ENCODE measurements around the gene SHOC1.

GRCh38 chr9:111759762-111760639 lies 34.7 kb downstream of the SHOC1 start:
- no peak for TF ChIP-seq EZH2phosphoT487 (IDR thresholded peaks at IDR 0.05; ENCODE audit: low read depth)
- TF ChIP-seq, protein P1, sequence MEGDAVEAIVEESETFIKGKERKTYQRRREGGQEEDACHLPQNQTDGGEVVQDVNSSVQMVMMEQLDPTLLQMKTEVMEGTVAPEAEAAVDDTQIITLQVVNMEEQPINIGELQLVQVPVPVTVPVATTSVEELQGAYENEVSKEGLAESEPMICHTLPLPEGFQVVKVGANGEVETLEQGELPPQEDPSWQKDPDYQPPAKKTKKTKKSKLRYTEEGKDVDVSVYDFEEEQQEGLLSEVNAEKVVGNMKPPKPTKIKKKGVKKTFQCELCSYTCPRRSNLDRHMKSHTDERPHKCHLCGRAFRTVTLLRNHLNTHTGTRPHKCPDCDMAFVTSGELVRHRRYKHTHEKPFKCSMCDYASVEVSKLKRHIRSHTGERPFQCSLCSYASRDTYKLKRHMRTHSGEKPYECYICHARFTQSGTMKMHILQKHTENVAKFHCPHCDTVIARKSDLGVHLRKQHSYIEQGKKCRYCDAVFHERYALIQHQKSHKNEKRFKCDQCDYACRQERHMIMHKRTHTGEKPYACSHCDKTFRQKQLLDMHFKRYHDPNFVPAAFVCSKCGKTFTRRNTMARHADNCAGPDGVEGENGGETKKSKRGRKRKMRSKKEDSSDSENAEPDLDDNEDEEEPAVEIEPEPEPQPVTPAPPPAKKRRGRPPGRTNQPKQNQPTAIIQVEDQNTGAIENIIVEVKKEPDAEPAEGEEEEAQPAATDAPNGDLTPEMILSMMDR (IDR thresholded peaks at IDR 0.05; ENCODE audit: low read depth, low read length): peak; percentile 74
